ENCODE results near the gene NRG4. TPM values are rescaled to one million over a fixed set of nuclear protein-coding genes. Genes with fewer than 3 reads are reported as not detected.
"Not testable (repeated sequence)": the region's sequence is repeated elsewhere in the genome, so short reads cannot be mapped to it uniquely, and the experiment has no call there.

The NRG4 gene
- total and polyA plus RNA-seq, 7 donors: 0.98 to 30.0 (median 6.4) TPM

DNA sequence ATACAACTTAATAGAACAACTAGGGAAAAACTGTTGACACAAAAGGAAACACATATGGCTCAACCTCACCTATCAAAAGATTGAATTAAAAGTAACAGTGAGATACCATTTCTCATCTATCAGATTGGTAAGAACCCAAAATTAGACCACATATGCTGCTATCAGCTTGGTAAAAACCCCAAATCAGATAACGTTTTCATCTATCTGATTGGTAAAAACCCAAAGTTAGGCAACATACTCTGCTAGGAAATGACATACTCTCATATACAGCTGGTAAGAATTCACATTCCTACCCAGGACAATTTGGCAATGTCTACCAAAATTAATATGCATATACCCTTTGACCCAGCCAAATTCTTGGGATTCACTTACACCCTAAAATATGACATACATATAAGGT is 26.3 kb downstream of the NRG4 start:
- WGBS, 3 donors: 78 to 86% (median 86%) methylated on average over 1 of the region's 1 CpG
- intact Hi-C loops (cut with DNase I): no loop called here

DNA sequence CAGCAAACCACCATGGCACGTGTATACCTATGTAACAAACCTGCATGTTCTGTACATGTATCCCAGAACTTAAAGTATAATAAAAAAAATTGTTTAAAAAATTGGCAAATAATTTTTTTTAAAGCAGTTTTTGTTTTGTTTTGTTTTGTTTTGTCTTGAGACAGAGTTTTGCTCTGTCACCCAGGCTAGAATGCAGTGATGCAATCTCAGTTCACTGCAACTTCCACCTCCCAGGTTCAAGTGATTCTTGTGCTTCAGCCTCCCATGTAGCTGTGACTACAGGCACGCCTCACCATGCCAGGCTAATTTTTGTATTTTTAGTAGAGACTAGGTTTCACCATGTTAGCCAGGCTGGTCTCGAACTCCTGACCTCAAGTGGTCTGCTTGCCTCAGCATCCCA is 27.5 kb downstream of the NRG4 start:
- intact Hi-C loops (cut with DNase I); DNase-seq; H3K27ac ChIP-seq; H3K27me3 ChIP-seq (ENCODE audit: insufficient read depth in 3 of 3, low read length in 2 of 3); H3K36me3 ChIP-seq (ENCODE audit: insufficient read depth in 1 of 2, low read depth in 1 of 2); ATAC-seq; H3K4me3 ChIP-seq; H3K4me1 ChIP-seq; H3K9me3 ChIP-seq: not testable (repeated sequence)
- WGBS, 3 donors: 90 to 93% (median 93%) methylated on average over 3 of the region's 3 CpGs

More for the DNA sequence above, 26.3 kb downstream of the NRG4 start:
- Histone ChIP-seq H3K27me3 (ENCODE audit: insufficient read depth in 3 of 3, low read length in 2 of 3) (peaks cover 0 to 4% (median 0%) of the 10 kb centered on the region in 3 donors), H3K4me3 (no peak overlapping the region), H3K9me3 (no peaks in the 10 kb centered on the region), H3K36me3 (ENCODE audit: insufficient read depth in 1 of 2, low read depth in 1 of 2) (no peaks in the 10 kb centered on the region), H3K27ac (no peak overlapping the region), H3K4me1 (no peaks in the 10 kb centered on the region)
- ATAC-seq: no peak
- DNase-seq: no peak
- TF ChIP-seq CTCF (IDR thresholded peaks at IDR 0.05): no peak

DNA sequence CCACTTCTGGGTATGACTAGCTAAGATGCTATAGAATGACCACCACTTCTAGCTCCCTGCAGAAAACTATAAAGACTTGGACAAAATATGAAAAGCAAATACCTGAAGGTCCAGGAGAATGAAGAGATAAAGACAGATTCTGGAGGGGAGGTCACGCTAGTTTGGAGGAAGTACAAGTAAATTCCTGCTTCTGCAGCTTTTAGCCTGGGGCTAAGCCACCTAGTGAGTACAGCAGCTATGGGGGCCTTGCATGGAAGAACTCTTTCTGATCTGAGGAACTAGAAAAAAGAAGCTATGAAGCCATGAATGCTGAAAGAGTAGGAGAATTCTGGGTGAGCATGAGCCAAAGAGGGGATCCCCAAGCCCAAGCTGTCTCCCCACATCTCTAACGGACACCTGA is 29.8 kb downstream of the NRG4 start:
- Histone ChIP-seq H3K4me1 (no peaks in the 10 kb centered on the region), H3K27ac (no peak overlapping the region), H3K9me3 (no peaks in the 10 kb centered on the region), H3K4me3 (no peak overlapping the region), H3K27me3 (ENCODE audit: insufficient read depth in 3 of 3, low read length in 2 of 3) (peaks cover 0 to 7% (median 0%) of the 10 kb centered on the region in 3 donors), H3K36me3 (ENCODE audit: insufficient read depth in 1 of 2, low read depth in 1 of 2) (no peaks in the 10 kb centered on the region)
- no peak for ATAC-seq
- no peak for TF ChIP-seq CTCF (IDR thresholded peaks at IDR 0.05)
- DNase-seq: no peak
- 85 to 93% (median 92%) methylated on average over 2 of the region's 2 CpGs for WGBS, 3 donors
- intact Hi-C loops (cut with DNase I): no loop called here

GRCh38 chr15:75981149-75981815 is 30.9 kb downstream of the NRG4 start:
- intact Hi-C loops (cut with DNase I): no loop called here
- 54 to 58% (median 57%) methylated on average over 2 of the region's 2 CpGs for WGBS, 3 donors
- peaks cover 0 to 7% (median 0%) of the 10 kb centered on the region in 3 donors for H3K27me3 ChIP-seq (ENCODE audit: insufficient read depth in 3 of 3, low read length in 2 of 3)
- no peak for TF ChIP-seq CTCF (IDR thresholded peaks at IDR 0.05)
- DNase-seq (no peak), ATAC-seq (no peak)
- no peak overlapping the region for H3K27ac ChIP-seq
- no peak overlapping the region for H3K4me3 ChIP-seq
- H3K9me3 ChIP-seq: no peaks in the 10 kb centered on the region
- no peaks in the 10 kb centered on the region for H3K4me1 ChIP-seq
- no peaks in the 10 kb centered on the region for H3K36me3 ChIP-seq (ENCODE audit: insufficient read depth in 1 of 2, low read depth in 1 of 2)

DNA sequence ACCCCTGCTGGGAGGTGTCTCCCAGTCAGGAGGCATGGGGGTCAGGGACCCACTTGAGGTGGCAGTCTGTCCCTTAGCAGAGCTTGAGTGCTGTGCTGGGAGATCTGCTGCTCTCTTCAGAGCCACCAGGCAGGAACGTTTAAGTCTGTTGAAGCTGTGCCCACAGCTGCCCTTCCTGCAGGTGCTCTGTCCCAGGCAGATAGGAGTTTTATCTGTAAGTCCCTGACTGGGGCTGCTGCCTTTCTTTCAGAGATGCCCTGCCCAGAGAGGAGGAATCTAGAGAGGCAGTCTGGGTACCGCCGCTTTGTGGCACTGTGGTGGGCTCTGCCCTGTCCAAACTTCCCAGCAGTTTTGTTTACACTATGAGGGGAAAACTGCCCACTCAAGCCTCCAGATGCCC is 35.5 kb downstream of the NRG4 start:
- WGBS, 3 donors: 88 to 92% (median 88%) methylated on average over 3 of the region's 3 CpGs
- H3K9me3 ChIP-seq; H3K27ac ChIP-seq; ATAC-seq; H3K36me3 ChIP-seq (ENCODE audit: insufficient read depth in 1 of 2, low read depth in 1 of 2); DNase-seq; H3K4me3 ChIP-seq; intact Hi-C loops (cut with DNase I); H3K27me3 ChIP-seq (ENCODE audit: insufficient read depth in 3 of 3, low read length in 2 of 3); H3K4me1 ChIP-seq: not testable (repeated sequence)

DNA sequence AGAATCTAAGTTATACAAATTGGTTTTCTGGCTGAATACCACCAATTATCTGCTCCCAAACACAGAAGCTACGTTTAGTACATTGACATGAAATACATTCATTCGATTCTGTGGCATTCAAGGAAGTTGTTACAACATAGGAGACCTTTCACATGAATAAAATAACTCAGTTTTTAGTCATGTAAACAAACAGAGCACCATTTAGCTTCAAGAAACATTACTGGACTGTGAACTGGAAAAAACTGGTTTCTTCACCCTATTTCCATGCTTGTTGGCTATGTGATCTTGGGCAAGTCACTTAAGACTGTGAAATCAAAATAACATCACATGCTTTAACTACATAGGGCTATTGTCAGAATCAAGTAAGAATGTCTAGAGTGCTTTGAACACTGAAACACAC is 46.2 kb downstream of the NRG4 start:
- H3K27me3 ChIP-seq (ENCODE audit: insufficient read depth in 3 of 3, low read length in 2 of 3): no peaks in the 10 kb centered on the region
- no peak for TF ChIP-seq CTCF (IDR thresholded peaks at IDR 0.05)
- 54 to 73% (median 59%) methylated on average over 2 of the region's 2 CpGs for WGBS, 3 donors
- no peak for DNase-seq
- H3K9me3 ChIP-seq: no peaks in the 10 kb centered on the region
- H3K27ac ChIP-seq: no peak overlapping the region
- H3K4me1 ChIP-seq: no peaks in the 10 kb centered on the region
- ATAC-seq: no peak
- peaks cover 0 to 9% of the 10 kb centered on the region in 2 donors for H3K36me3 ChIP-seq (ENCODE audit: insufficient read depth in 1 of 2, low read depth in 1 of 2)
- no peak overlapping the region for H3K4me3 ChIP-seq
- intact Hi-C loops (cut with DNase I): no loop called here

Data from psoas muscle (tissue), 8 donors.